Measurements from ENCODE around the gene SRP9. TPM values are rescaled to one million over a fixed set of nuclear protein-coding genes. Genes with fewer than 3 reads are reported as not detected.

Gene SRP9
- total RNA-seq, 1 experiment from 2014 or later = 306 TPM

GRCh38 chr1:225735252-225736149, 42.1 kb upstream of the SRP9 start:
- peak overlapping the region; percentile 73 for H3K4me2 ChIP-seq (ENCODE audit: low read length)
- CTCF ChIA-PET = interaction anchor here (0.5 to 1.2 kb wide), 6 partner anchors 36 to 131 kb away, joined by 3 to 4 read pairs (median 3); no protein-coding TSS in a partner anchor
- H3K9me2 ChIP-seq (replicated peaks; ENCODE audit: low read length) = no peaks in the 10 kb centered on the region
- H3K4me3 ChIP-seq (ENCODE audit: low read length) = 0 out of 2 replicates have a peak overlapping the region, but pooled peaks have one; percentile 4
- peak overlapping the region; percentile 68 for H3K27ac ChIP-seq (ENCODE audit: low read length)
- H3K27me3 ChIP-seq (ENCODE audit: low read length) = no peaks in the 10 kb centered on the region
- peak overlapping the region; percentile 24 for H2AFZ ChIP-seq (ENCODE audit: low read length)
- TF ChIP-seq EZH2 (IDR thresholded peaks at IDR 0.05; ENCODE audit: low read length, unreplicated experiment) = no peak
- peak; percentile 25; the same call in 1 of the 2 replicates for TF ChIP-seq CTCF (conservative IDR thresholded peaks at IDR 0.05; ENCODE audit: low read depth, low read length)
- peaks cover 11% of the 10 kb centered on the region for H3F3A ChIP-seq (ENCODE audit: low read length, unreplicated experiment)
- H3K79me2 ChIP-seq (ENCODE audit: low read length) = no peaks in the 10 kb centered on the region
- H4K20me1 ChIP-seq (ENCODE audit: low read length) = no peaks in the 10 kb centered on the region
- H3K4me1 ChIP-seq (ENCODE audit: insufficient read depth, low read length) = peaks cover 30% of the 10 kb centered on the region
- intact Hi-C loops (cut with micrococcal nuclease) = loop anchor here (2.0 kb wide), 1 partner anchor 19 kb away; no protein-coding TSS in a partner anchor
- peak; percentile 95 for DNase-seq
- no TSS peak for BruUV-seq (replicated peaks)
- peak; percentile 83 for ATAC-seq
- H3K36me3 ChIP-seq (ENCODE audit: low read depth, low read length) = no peaks in the 10 kb centered on the region
- POLR2A ChIA-PET (ENCODE audit: unreplicated experiment) = interaction anchor here (0.6 to 0.7 kb wide), 2 partner anchors 96 to 333 kb away, joined by 3 read pairs; no protein-coding TSS in a partner anchor
- no peaks in the 10 kb centered on the region for H3K9me3 ChIP-seq (ENCODE audit: low read length)
- peak overlapping the region; percentile 11; the same call in 1 of the 2 replicates for H3K9ac ChIP-seq (ENCODE audit: low read length)

GRCh38 chr1:225736437-225737098, 41.1 kb upstream of the SRP9 start:
- no peaks in the 10 kb centered on the region for H4K20me1 ChIP-seq (ENCODE audit: low read length)
- H3K27me3 ChIP-seq (ENCODE audit: low read length) = no peaks in the 10 kb centered on the region
- BruUV-seq (replicated peaks) = no TSS peak
- H3K9me2 ChIP-seq (replicated peaks; ENCODE audit: low read length) = no peaks in the 10 kb centered on the region
- CTCF ChIA-PET = interaction anchor here (0.5 to 1.2 kb wide), 6 partner anchors 10 to 77 kb away, joined by 3 to 5 read pairs (median 4); no protein-coding TSS in a partner anchor
- no peaks in the 10 kb centered on the region for H3K79me2 ChIP-seq (ENCODE audit: low read length)
- peaks cover 30% of the 10 kb centered on the region for H3K4me1 ChIP-seq (ENCODE audit: insufficient read depth, low read length)
- DNase-seq (peak; percentile 20), ATAC-seq (peak; percentile 11)
- no peaks in the 10 kb centered on the region for H3K9me3 ChIP-seq (ENCODE audit: low read length)
- TF ChIP-seq EZH2 (IDR thresholded peaks at IDR 0.05; ENCODE audit: low read length, unreplicated experiment) (no peak), EZH2phosphoT487 (IDR thresholded peaks at IDR 0.05; ENCODE audit: borderline replicate concordance, low read length) (no peak), CTCF (conservative IDR thresholded peaks at IDR 0.05; ENCODE audit: low read depth, low read length) (no peak)
- POLR2A ChIA-PET (ENCODE audit: unreplicated experiment) = interaction anchor here (0.6 kb wide), 1 partner anchor 228 kb away, joined by 3 read pairs; no protein-coding TSS in a partner anchor
- H3K4me2 ChIP-seq (ENCODE audit: low read length) = peak overlapping the region; percentile 73
- H3K27ac ChIP-seq (ENCODE audit: low read length) = peak overlapping the region; percentile 68
- H3K9ac ChIP-seq (ENCODE audit: low read length) = peak overlapping the region; percentile 11; the same call in 1 of the 2 replicates
- H3K36me3 ChIP-seq (ENCODE audit: low read depth, low read length) = no peaks in the 10 kb centered on the region
- peak overlapping the region; percentile 14 for H2AFZ ChIP-seq (ENCODE audit: low read length)
- H3K4me3 ChIP-seq (ENCODE audit: low read length) = peak overlapping the region; percentile 16; the same call in 1 of the 2 replicates
- H3F3A ChIP-seq (ENCODE audit: low read length, unreplicated experiment) = peaks cover 11% of the 10 kb centered on the region
- intact Hi-C loops (cut with micrococcal nuclease) = loop anchor here (1.0 kb wide), 2 partner anchors 36 kb away; no protein-coding TSS in a partner anchor
